Subcutaneous adipose tissue (tissue), 4 donors: ENCODE data around the gene TCF12. TPM values are rescaled to one million over a fixed set of nuclear protein-coding genes. Genes with fewer than 3 reads are reported as not detected.

ENCODE experiments used
- CTCF ChIP-seq: fragments of 450-650 bp; IDR thresholded peaks from one replicate; pipeline ENCODE4 v1.5.1; 2016; ENCODE audit warnings: low read depth, mild to moderate bottlenecking, control low read depth, antibody characterized with exemption, moderate library complexity
- total RNA-seq, 4 donors: library from RNA; depleted of rRNA; stranded (reverse); fragments of >200 nt; gene quantifications; one replicate each; pipeline ENCODE4 v1.1.0, GENCODE V29; 2016

The TCF12 gene
- 100 to 1,000 TPM; 138 to 171 (median 166) TPM for total RNA-seq

DNA sequence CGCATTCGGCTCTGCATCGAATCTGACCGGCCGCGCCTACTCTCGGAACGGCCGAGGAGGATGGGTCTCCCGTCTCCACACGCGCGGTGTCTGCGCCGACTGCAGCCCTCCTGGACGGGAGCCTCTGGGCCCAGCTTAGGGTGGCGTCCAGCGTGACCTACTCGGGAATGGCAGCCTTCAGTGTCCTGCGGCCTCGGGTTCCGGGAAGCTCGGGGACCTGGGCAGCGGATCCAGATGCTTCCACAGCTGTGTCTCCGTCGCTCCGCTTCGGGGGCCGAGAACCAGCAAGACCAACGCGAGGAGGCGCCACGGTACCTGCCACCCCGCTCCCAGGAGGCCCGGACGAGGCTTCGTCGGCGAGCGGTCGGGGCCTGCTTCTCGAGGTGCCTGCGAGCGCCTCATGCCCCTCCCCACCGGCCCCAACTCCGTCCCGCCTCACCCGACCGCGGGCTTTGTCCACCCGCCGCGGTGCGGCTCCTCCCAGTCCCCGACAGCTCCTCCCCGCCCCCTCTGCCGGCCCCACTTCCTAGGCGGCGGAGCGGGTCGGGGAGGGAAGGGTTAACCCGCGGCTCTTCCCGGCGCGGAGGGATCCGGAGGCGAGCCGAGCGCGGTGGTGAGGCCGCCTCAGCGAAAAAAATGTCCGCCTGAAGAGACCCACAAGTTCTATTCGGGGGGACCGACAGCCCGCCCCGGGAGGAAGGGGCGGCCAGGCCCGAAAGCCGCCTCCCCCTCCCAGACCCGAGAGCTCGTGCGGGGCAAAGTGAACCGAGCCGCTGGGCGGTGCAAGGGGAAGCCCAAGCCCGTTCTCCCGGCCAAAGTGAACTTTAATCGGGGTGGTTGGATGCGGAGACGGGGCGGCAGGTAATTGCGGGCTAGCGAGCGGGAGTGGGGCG, at the start of gene TCF12:
TSS of gene TCF12 (plus strand) at position 599 of the 893 bp plus-strand sequence. CDS start 1,270 bp downstream, outside the sequence.
- TF ChIP-seq CTCF = no peak

DNA sequence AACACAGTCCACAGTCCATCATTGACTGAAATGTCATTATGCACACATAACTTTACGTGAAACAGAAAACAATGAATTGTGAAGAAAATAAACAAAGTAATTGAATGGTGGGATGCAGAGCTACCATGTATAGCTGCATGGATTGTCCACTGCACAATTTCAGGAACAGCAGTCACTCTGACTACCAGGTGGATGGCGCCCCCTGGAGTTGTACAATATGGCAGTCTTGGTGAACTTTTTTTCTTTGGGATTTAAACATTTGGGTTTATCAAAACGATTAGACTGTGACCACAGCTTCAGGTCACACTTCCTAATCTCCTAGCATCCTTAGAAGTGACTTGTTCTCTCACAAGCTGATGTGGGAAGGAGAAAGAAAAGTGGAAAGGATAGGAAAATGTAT, 48.9 kb upstream of the TCF12 start:
- TF ChIP-seq CTCF = no peak

GRCh38 chr15:56871185-56871584, 47.3 kb upstream of the TCF12 start:
- TF ChIP-seq CTCF = no peak

DNA sequence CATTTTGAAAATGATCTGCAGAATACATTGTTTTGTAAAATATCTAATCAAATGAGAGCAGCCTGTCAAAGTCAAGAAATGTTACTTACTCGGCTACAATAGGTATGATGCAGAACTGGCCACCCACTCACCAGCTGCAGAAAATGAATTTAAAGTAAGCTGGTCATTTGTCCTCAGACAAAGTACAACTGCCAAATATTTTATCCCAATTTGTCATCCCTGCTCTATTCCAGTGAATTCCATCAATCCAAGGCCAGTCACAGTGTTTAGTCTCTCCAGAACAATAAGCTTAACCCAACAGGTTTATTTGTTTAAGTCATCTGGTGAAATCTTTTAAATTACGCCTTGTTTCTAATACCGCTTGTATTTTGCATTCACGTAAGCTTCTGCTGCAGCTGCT, 46.6 kb upstream of the TCF12 start:
- no peak for TF ChIP-seq CTCF

DNA sequence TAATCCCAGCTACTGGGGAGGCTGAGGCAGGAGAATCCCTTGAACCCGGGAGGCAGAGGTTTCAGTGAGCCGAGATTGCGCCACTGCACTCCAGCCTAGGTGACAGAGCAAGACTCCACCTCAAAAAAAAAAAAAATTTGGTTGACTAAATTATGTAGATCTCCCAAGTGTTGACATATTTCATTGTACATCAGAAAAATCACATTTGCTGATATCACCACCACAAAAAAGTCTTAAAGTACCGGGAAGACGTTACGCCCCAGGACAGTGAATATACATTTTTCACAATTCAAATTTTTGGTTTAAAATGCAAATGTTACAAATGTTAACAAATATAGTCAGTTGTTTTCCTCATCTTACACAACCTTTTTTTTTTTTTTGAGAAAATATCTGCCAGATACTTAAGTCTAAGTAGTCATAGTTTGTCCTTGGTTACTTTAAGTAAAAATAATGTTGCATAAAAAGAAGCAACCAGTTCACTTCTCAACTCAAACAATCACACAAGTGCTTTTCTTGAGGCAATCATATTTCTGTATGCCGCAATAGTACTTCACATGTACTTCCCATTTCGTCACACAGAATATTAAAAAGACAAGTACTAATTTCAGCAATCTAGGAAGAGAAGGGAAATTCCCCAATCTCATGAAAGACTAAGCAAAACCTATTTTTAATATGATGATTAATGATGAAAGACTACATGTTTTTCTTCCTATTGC, 41.0 kb upstream of the TCF12 start:
- TF ChIP-seq CTCF = no peak

- TF ChIP-seq CTCF = no peak
These were observed 38.9 kb upstream of the TCF12 start for GRCh38 chr15:56879502-56879901.

DNA sequence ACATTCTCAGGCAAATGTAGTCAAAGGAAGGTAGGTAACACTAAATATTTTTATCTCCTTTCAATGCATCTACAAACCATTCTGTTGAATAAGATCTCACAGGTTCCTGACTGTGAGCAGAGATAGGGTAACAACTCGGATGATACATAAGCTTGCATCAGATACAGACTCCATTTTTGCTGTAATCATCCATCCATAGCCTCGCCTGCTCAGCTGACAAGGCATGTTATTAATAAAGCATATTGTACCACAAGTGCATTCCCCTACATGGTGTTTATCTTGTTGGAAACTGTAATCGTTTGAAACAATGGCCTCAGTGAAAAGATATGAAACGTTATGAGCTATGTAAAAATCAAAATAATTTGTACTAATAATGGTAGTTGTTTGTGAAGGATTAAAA, 35.4 kb upstream of the TCF12 start:
- TF ChIP-seq CTCF = no peak
